OCI-LY1 (cell line): ENCODE data around the gene S100A7.

Experiments used
- H2AFZ ChIP-seq: fragments of 200-600 bp; sonication (generic), shearing (Covaris generic); 2 replicates; pipeline ENCODE4 v1.6.0; 2014; ENCODE audit warnings: antibody characterized with exemption, mild to moderate bottlenecking, low read length
- H3F3A ChIP-seq: fragments of 200-600 bp; sonication (generic), shearing (Covaris generic); 2 replicates; pipeline ENCODE4 v1.6.0; 2014; ENCODE audit warnings: mild to moderate bottlenecking, antibody characterized with exemption, low read length, moderate library complexity; ENCODE audit not compliant: insufficient read depth
- H3K27ac ChIP-seq: fragments of 200-600 bp; sonication (generic); 2 replicates; pipeline ENCODE4 v1.5.1; 2014; ENCODE audit warnings: low read length, mixed run types, mild to moderate bottlenecking, low read depth; ENCODE audit not compliant: poor library complexity, severe bottlenecking
- H3K27me3 ChIP-seq: fragments of 200-600 bp; sonication (generic); 2 replicates; pipeline ENCODE4 v1.6.0; 2014; ENCODE audit warnings: antibody characterized with exemption, mild to moderate bottlenecking, low read length, moderate library complexity; ENCODE audit not compliant: insufficient read depth
- H3K36me3 ChIP-seq: fragments of 200-600 bp; sonication (generic); 2 replicates; pipeline ENCODE4 v1.6.1; 2014; ENCODE audit warnings: mild to moderate bottlenecking, antibody characterized with exemption, low read length, moderate library complexity, mixed read lengths; ENCODE audit not compliant: insufficient read depth
- H3K4me1 ChIP-seq: fragments of 200-600 bp; sonication (generic); 2 replicates; pipeline ENCODE4 v1.5.1; 2014; ENCODE audit warnings: mild to moderate bottlenecking, low read length, moderate library complexity; ENCODE audit not compliant: insufficient read depth, severe bottlenecking
- H3K4me2 ChIP-seq: fragments of 200-600 bp; sonication (generic), shearing (Covaris generic); 2 replicates; pipeline ENCODE4 v1.6.1; 2014; ENCODE audit warnings: low read length
- H3K4me3 ChIP-seq: fragments of 200-600 bp; sonication (generic); 2 replicates; pipeline ENCODE4 v1.5.1; 2014; ENCODE audit warnings: low read length, low read depth, mild to moderate bottlenecking, mixed read lengths; ENCODE audit not compliant: poor library complexity, severe bottlenecking
- H3K79me2 ChIP-seq: fragments of 200-600 bp; shearing (Covaris generic); 2 replicates; pipeline ENCODE4 v1.6.1; 2016; ENCODE audit warnings: mixed run types, low read length, mixed read lengths; ENCODE audit not compliant: insufficient read depth
- H3K9ac ChIP-seq: fragments of 200-600 bp; sonication (generic), shearing (Covaris generic); 2 replicates; pipeline ENCODE4 v1.6.1; 2014; ENCODE audit warnings: mild to moderate bottlenecking, low read length, mixed read lengths
- H3K9me2 ChIP-seq: fragments of 200-600 bp; sonication (generic), shearing (Covaris generic); 2 replicates; pipeline ENCODE4 v1.6.1; 2014; ENCODE audit warnings: low read depth, mild to moderate bottlenecking, low read length, mixed read lengths
- H3K9me3 ChIP-seq: fragments of 200-600 bp; shearing (Covaris generic); 2 replicates; pipeline ENCODE4 v1.6.1; 2014; ENCODE audit warnings: low read length, mixed read lengths
- H4K20me1 ChIP-seq: fragments of 200-600 bp; sonication (generic), shearing (Covaris generic); 2 replicates; pipeline ENCODE4 v1.6.0; 2016; ENCODE audit warnings: mild to moderate bottlenecking, low read length; ENCODE audit not compliant: insufficient read depth
- CTCF ChIP-seq: fragments of 200-600 bp; sonication (generic), shearing (Covaris generic); IDR thresholded peaks from 2 replicates; pipeline ENCODE4 v1.5.1; 2017; ENCODE audit warnings: mild to moderate bottlenecking, antibody characterized with exemption, low read length, moderate library complexity, mixed read lengths
- EZH2 ChIP-seq: fragments of 200-600 bp; sonication (generic), shearing (Covaris generic); IDR thresholded peaks from 2 replicates; pipeline ENCODE4 v1.8.0; 2017; ENCODE audit warnings: borderline replicate concordance, mixed run types, mild to moderate bottlenecking, antibody characterized with exemption, low read length, moderate library complexity, mixed read lengths

The S100A7 gene

GRCh38 chr1:153430561-153430960 lies 29.9 kb downstream of the S100A7 start:
- 0 out of 2 replicates have a peak, but pooled peaks cover 5% of the 10 kb centered on the region for H3K27me3 ChIP-seq
- no peaks in the 10 kb centered on the region for H4K20me1 ChIP-seq
- no peaks in the 10 kb centered on the region for H3K36me3 ChIP-seq
- H2AFZ ChIP-seq, result no peak overlapping the region
- H3F3A ChIP-seq, result no peaks in the 10 kb centered on the region
- H3K9me3 ChIP-seq, result no peaks in the 10 kb centered on the region
- H3K4me3 ChIP-seq, result no peak overlapping the region
- H3K4me2 ChIP-seq, result no peak overlapping the region
- no peak overlapping the region for H3K27ac ChIP-seq
- H3K4me1 ChIP-seq, result no peaks in the 10 kb centered on the region
- TF ChIP-seq CTCF (no peak), EZH2 (no peak)
- no peak overlapping the region for H3K9ac ChIP-seq
- no peaks in the 10 kb centered on the region for H3K79me2 ChIP-seq
- H3K9me2 ChIP-seq, result no peaks in the 10 kb centered on the region

- no peak overlapping the region for H3K4me3 ChIP-seq
- no peaks in the 10 kb centered on the region for H3K79me2 ChIP-seq
- H3K9ac ChIP-seq, result no peak overlapping the region
- 0 out of 2 replicates have a peak, but pooled peaks cover 5% of the 10 kb centered on the region for H3K27me3 ChIP-seq
- no peaks in the 10 kb centered on the region for H4K20me1 ChIP-seq
- no peaks in the 10 kb centered on the region for H3K4me1 ChIP-seq
- H2AFZ ChIP-seq, result no peak overlapping the region
- H3K4me2 ChIP-seq, result no peak overlapping the region
- H3K27ac ChIP-seq, result no peak overlapping the region
- TF ChIP-seq EZH2 (no peak), CTCF (no peak)
- no peaks in the 10 kb centered on the region for H3K9me3 ChIP-seq
- no peaks in the 10 kb centered on the region for H3K36me3 ChIP-seq
- H3K9me2 ChIP-seq, result no peaks in the 10 kb centered on the region
- H3F3A ChIP-seq, result no peaks in the 10 kb centered on the region
Measured at GRCh38 chr1:153430166-153430553, 30.3 kb downstream of the S100A7 start.

GRCh38 chr1:153429266-153430165 lies 30.9 kb downstream of the S100A7 start:
- H2AFZ ChIP-seq, result no peak overlapping the region
- no peaks in the 10 kb centered on the region for H4K20me1 ChIP-seq
- H3K9ac ChIP-seq, result no peak overlapping the region
- no peaks in the 10 kb centered on the region for H3F3A ChIP-seq
- H3K79me2 ChIP-seq, result no peaks in the 10 kb centered on the region
- 0 out of 2 replicates have a peak, but pooled peaks cover 5% of the 10 kb centered on the region for H3K27me3 ChIP-seq
- H3K4me2 ChIP-seq, result no peak overlapping the region
- no peak for TF ChIP-seq CTCF
- no peak for TF ChIP-seq EZH2
- no peak overlapping the region for H3K4me3 ChIP-seq
- H3K9me3 ChIP-seq, result no peaks in the 10 kb centered on the region
- H3K9me2 ChIP-seq, result no peaks in the 10 kb centered on the region
- no peak overlapping the region for H3K27ac ChIP-seq
- no peaks in the 10 kb centered on the region for H3K36me3 ChIP-seq
- no peaks in the 10 kb centered on the region for H3K4me1 ChIP-seq
